ENCODE measurements around the gene TRAPPC10. TPM values are rescaled to one million over a fixed set of nuclear protein-coding genes. Genes with fewer than 3 reads are reported as not detected.

TRAPPC10 gene
- total RNA-seq, 1 donor from 2014 or later = 18.5 TPM

DNA sequence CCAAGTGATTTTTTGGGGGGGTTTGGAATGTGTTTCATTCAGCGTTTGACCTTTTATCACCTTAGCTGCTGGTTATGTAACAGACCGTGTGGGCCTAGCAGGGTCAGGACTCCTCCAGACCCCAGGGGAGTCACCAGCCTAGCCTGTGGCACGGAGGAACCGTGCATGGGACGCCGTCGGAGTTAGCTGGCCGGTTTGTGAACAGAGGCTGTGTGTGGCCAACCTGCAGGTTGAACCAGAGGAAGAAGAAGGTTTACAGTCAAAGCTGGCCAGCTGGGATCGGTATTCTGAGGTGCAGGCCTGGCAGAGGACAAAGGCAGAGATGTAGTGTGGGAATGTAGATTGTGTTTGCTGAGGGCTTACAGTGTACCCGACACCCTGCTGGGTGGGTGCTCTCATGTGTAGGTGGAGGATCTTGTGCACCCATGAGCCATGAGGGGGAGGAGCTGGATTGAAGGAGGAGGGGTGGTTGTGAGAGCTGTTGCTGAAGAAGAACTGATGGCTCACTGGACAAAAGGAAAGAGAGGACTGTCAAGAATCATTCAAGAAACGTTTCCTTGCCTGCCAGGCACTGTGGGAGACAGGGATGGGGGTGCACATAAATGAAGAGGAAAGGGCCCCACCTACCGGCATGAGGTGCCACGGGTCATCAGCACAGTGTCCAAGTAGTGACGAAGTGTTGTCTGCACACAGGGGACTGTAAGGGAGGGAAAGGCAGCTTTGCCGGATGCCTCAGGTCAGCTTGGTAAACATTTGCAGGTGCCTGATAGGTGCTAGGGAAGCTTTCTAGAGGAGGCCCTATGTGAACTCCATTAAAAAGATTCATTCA is 55.1 kb downstream of the TRAPPC10 start:
- DNase-seq (ENCODE audit: low spot score) = no peak

DNA sequence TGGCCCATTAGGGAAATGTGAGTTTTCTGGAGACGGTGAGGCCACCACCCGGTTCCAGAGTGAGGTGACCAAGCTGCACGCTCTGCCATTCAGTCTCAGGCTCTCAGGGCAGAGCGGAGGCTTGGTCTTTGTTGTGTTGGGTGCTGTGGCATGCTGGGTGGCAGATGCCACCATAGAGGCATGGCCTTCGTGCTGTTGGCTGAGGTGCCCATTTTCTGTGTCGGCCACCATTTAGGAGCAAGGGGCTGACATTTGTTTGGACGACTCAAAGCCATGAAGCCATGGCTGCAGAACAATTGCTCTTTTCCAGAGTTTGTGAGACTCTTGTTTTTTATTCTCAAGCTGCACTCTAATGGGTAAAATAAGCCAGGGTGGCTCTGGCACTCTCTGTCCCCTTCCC is 58.3 kb downstream of the TRAPPC10 start:
- no peak for DNase-seq (ENCODE audit: low spot score)

- no peak for DNase-seq (ENCODE audit: low spot score)
Observed at GRCh38 chr21:44071359-44072104, 59.4 kb downstream of the TRAPPC10 start.

DNA sequence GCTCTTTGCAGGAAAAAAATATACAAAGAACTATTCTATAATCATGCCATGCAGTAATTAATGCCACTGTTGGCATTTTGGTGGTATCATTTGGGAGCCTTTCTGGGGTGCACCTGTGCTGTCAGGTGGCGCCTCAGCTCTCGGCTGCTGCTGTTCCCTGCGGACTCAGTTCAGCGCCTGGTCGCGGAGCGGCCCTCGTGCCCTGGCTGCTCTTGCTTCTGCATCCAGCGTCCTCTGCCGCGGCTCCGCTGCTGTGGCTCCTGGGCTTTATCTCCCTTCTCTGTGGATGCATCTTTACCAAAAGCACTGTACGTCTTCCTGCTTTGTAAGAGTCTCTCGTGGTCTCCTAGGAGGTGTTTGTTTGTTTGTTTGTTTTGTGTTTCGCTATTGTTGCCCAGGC is 60.0 kb downstream of the TRAPPC10 start:
- DNase-seq (ENCODE audit: low spot score) = no peak

- DNase-seq (ENCODE audit: low spot score) = no peak
Observed at GRCh38 chr21:44074315-44074958, 62.3 kb downstream of the TRAPPC10 start.

GRCh38 chr21:44076316-44076715 is 64.2 kb downstream of the TRAPPC10 start:
- no peak for DNase-seq (ENCODE audit: low spot score)

DNA sequence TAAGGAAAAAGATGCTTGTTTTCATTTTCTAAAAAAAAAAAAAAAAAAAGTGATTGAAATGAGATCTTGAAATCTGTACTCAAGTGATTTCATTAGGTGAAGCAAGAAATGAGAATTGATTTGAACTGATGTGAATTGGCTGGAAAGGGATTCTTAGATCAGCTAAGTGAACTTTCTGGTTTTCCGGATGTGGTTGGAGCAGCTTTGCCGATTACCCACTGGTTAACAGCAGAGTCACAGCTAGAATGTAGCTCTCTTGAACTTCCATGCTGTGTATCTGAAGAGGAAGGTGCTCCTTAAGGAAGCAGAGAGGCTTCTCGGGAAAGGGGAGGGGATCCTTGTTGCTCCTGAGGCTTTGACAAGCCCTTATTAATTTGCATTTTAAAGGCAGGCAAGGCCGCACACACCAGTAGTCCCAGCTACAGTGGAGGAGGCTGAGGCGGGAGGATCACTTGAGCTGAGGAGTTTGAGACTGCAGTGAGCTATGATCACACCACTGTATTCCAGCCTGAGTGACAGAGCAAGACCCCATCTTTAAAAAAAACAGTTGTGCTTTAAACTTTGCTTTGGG is 66.4 kb downstream of the TRAPPC10 start:
- DNase-seq (ENCODE audit: low spot score) = no peak

- DNase-seq (ENCODE audit: low spot score) = no peak
Observed at GRCh38 chr21:44079446-44079845, 67.3 kb downstream of the TRAPPC10 start.

- DNase-seq (ENCODE audit: low spot score) = no peak
Observed at GRCh38 chr21:44079846-44080245, 67.7 kb downstream of the TRAPPC10 start.

DNA sequence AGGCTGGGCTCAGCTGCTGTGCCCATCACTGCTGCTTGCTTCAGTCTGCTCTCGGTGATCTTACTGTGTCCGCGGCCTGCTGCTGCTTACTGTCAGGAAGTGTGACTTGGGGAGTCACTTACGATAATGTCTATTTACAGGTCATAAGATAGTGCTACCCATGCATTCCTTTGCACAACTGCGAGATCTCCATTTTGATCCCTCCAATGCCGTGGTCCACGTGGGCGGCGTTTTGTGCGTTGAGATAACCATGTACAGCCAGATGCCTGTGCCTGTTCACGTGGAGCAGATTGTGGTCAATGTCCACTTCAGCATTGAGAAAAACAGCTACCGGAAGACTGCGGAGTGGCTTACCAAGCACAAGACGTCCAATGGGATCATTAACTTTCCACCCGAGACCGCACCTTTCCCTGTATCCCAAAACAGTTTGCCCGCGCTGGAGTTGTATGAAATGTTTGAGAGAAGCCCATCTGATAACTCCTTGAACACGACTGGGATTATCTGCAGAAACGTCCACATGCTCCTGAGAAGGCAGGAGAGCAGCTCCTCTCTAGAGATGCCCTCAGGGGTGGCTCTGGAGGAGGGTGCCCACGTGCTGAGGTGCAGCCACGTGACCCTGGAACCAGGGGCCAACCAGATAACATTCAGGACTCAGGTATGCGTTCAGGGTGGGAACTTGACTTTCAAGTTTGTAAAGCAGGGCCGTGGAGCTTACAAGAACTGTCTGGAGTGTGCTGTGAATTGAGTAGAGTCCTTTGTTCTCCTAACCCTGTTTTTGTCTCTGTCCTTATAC is 70.7 kb downstream of the TRAPPC10 start:
- peak; percentile 75 for DNase-seq (ENCODE audit: low spot score)

DNA sequence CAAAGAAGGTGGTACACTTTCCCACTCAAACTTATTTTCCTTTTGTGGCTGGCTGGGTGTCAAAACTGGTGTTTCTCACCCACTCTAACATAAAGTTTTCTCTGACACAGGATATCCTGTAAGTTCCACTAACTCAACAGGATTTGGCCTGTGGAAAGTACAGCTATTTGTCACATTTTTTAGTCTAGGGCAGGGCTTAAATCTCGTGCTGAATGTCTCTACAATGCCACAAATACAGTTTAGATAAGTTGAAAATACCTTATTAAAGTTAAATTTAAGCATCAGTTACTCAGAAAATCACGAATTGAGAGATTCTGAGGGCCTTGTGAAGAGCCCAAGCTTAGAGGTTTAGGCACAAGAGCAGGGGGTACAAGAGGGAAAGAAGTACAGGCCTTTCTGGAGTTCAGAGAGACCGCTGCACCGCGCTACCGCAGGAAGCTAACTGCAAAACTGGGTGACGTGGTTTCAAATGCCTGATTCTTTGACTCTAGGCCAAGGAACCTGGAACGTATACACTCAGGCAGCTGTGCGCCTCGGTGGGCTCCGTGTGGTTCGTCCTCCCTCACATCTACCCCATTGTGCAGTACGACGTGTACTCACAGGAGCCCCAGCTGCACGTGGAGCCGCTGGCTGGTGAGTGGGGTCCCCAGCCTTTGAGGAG is 71.7 kb downstream of the TRAPPC10 start:
- DNase-seq (ENCODE audit: low spot score) = peak; percentile 14

GRCh38 chr21:44084496-44085241 is 72.6 kb downstream of the TRAPPC10 start:
- no peak for DNase-seq (ENCODE audit: low spot score)

GRCh38 chr21:44085491-44086321 is 73.6 kb downstream of the TRAPPC10 start:
- DNase-seq (ENCODE audit: low spot score) = no peak

- no peak for DNase-seq (ENCODE audit: low spot score)
Observed at GRCh38 chr21:44086636-44087425, 74.7 kb downstream of the TRAPPC10 start.

DNA sequence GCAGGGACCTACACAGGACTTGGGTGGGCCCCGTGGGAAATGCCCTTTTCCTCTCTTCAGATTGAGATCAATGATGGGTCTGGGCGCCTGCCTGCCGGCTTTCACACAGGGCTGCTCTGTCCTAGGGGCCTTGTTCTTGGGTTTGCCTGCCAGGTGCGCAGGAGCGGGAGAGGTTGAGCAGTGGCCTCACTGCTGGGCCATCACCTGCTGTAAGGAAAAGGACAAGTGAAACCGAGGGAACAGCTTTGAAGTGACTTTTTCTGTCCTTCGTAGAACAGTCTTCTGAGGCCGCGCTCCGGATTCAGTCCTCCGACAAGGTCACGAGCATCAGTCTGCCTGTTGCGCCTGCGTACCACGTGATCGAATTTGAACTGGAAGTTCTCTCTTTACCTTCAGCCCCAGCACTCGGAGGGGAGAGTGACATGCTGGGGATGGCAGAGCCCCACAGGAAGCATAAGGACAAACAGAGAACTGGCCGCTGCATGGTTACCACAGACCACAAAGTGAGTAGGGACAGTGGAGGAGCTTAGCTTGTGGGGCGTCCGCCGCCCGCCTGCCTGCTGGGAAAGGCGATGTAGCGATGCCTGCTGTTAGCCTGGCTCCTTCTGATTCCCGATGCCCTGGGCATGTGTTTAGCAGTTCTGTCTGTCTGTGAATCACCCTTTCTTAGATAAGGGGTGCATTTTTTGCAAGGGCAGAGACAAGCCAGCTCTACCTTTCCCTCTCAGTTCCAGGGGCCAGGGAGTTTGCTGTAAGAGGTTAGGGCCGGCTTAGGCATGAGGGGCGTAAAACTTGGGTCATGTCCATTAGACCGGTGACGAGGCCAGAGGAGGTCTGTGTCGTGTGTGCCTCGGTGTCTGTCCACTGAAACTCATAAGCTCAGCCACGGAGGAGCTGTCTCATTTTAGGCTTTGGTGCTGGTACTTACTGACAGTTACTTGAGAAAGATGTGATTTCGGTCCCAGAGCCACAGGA is 75.6 kb downstream of the TRAPPC10 start:
- DNase-seq (ENCODE audit: low spot score) = no peak

GRCh38 chr21:44088401-44088780 is 76.3 kb downstream of the TRAPPC10 start:
- DNase-seq (ENCODE audit: low spot score) = no peak

All from umbilical cord (tissue), 2 donors.